ENCODE measurements around the gene ADAM12.

- TF ChIP-seq CTCF (IDR thresholded peaks at IDR 0.05 in 2 of 3, conservative IDR thresholded peaks at IDR 0.05 in 1 of 3; ENCODE audit: control insufficient read depth in 2 of 3, extremely low read depth in 1 of 3, insufficient read depth in 1 of 3, low read depth in 3 of 3, low read length in 3 of 3) = no peak
- no peak for TF ChIP-seq ETV6 (conservative IDR thresholded peaks at IDR 0.05 in 1 of 2, IDR thresholded peaks at IDR 0.05 in 1 of 2; ENCODE audit: borderline replicate concordance in 1 of 2, low read depth in 1 of 2)
- TF ChIP-seq ZNF384 (IDR thresholded peaks at IDR 0.05; ENCODE audit: borderline replicate concordance, low read depth, low read length) = no peak
- no peak for TF ChIP-seq EP300 (IDR thresholded peaks at IDR 0.05; ENCODE audit: borderline replicate concordance in 1 of 2, control insufficient read depth in 1 of 2, low read depth in 2 of 2, low read length in 2 of 2)
Measured at GRCh38 chr10:126397640-126398382, 9.5 kb upstream of the ADAM12 start.

Data from GM12878 (cell line).